Neuron (in vitro differentiated cells): Measurements from ENCODE around the gene PTPN3.

Experiments used
- H2AFZ ChIP-seq: one replicate; pipeline ENCODE4 v1.6.1; 2013; ENCODE audit warnings: low read depth, mild to moderate bottlenecking, inconsistent platforms, low read length, moderate library complexity
- H3K27me3 ChIP-seq: one replicate; pipeline ENCODE4 v1.6.1; 2013; ENCODE audit warnings: low read length; ENCODE audit not compliant: insufficient read depth
- H3K36me3 ChIP-seq: one replicate; pipeline ENCODE4 v1.6.1; 2013; ENCODE audit warnings: low read length; ENCODE audit not compliant: insufficient read depth
- H3K4me1 ChIP-seq: one replicate; pipeline ENCODE4 v1.6.1; 2013; ENCODE audit warnings: low read length; ENCODE audit not compliant: insufficient read depth
- H3K4me3 ChIP-seq: 2 replicates; pipeline ENCODE4 v1.5.1; 2013; ENCODE audit warnings: mild to moderate bottlenecking, low read length, moderate library complexity
- H3K9me3 ChIP-seq: one replicate; pipeline ENCODE4 v1.6.1; 2013; ENCODE audit warnings: low read length

The PTPN3 gene

GRCh38 chr9:109466623-109467590 lies 31.2 kb downstream of the PTPN3 start:
- Histone ChIP-seq H3K4me3 (no peak overlapping the region), H3K9me3 (no peaks in the 10 kb centered on the region), H2AFZ (no peak overlapping the region), H3K27me3 (no peaks in the 10 kb centered on the region), H3K36me3 (no peaks in the 10 kb centered on the region), H3K4me1 (no peaks in the 10 kb centered on the region)

GRCh38 chr9:109463924-109464625 lies 34.0 kb downstream of the PTPN3 start:
- Histone ChIP-seq H3K9me3 (no peaks in the 10 kb centered on the region), H3K4me1 (no peaks in the 10 kb centered on the region), H3K36me3 (no peaks in the 10 kb centered on the region), H2AFZ (no peak overlapping the region), H3K4me3 (no peak overlapping the region), H3K27me3 (no peaks in the 10 kb centered on the region)

GRCh38 chr9:109460576-109460975 lies 37.5 kb downstream of the PTPN3 start:
- no peaks in the 10 kb centered on the region for H3K36me3 ChIP-seq
- no peaks in the 10 kb centered on the region for H3K4me1 ChIP-seq
- H3K27me3 ChIP-seq, result no peaks in the 10 kb centered on the region

GRCh38 chr9:109459423-109459822 lies 38.7 kb downstream of the PTPN3 start:
- no peaks in the 10 kb centered on the region for H3K4me1 ChIP-seq
- no peak overlapping the region for H3K4me3 ChIP-seq
- H3K27me3 ChIP-seq, result no peaks in the 10 kb centered on the region
- no peaks in the 10 kb centered on the region for H3K9me3 ChIP-seq
- no peaks in the 10 kb centered on the region for H3K36me3 ChIP-seq
- no peak overlapping the region for H2AFZ ChIP-seq

More at GRCh38 chr9:109460576-109460975, 37.5 kb downstream of the PTPN3 start:
- H3K4me3 ChIP-seq, result no peak overlapping the region
- H3K9me3 ChIP-seq, result no peaks in the 10 kb centered on the region
- H2AFZ ChIP-seq, result no peak overlapping the region

GRCh38 chr9:109458453-109459211 lies 39.5 kb downstream of the PTPN3 start:
- Histone ChIP-seq H3K9me3 (no peaks in the 10 kb centered on the region), H3K27me3 (no peaks in the 10 kb centered on the region), H3K4me1 (no peaks in the 10 kb centered on the region), H2AFZ (no peak overlapping the region), H3K4me3 (no peak overlapping the region), H3K36me3 (no peaks in the 10 kb centered on the region)

- Histone ChIP-seq H2AFZ (no peak overlapping the region), H3K4me3 (no peak overlapping the region), H3K36me3 (no peaks in the 10 kb centered on the region), H3K27me3 (no peaks in the 10 kb centered on the region), H3K9me3 (no peaks in the 10 kb centered on the region), H3K4me1 (no peaks in the 10 kb centered on the region)
Observed at GRCh38 chr9:109456811-109457210, 41.3 kb downstream of the PTPN3 start.

- no peak overlapping the region for H2AFZ ChIP-seq
- H3K9me3 ChIP-seq, result no peaks in the 10 kb centered on the region
- no peak overlapping the region for H3K4me3 ChIP-seq
- H3K27me3 ChIP-seq, result no peaks in the 10 kb centered on the region
- H3K4me1 ChIP-seq, result no peaks in the 10 kb centered on the region
- no peaks in the 10 kb centered on the region for H3K36me3 ChIP-seq
Observed at GRCh38 chr9:109455861-109456260, 42.2 kb downstream of the PTPN3 start.

- H2AFZ ChIP-seq, result no peak overlapping the region
- no peaks in the 10 kb centered on the region for H3K27me3 ChIP-seq
- no peaks in the 10 kb centered on the region for H3K9me3 ChIP-seq
Observed at GRCh38 chr9:109455391-109455790, 42.7 kb downstream of the PTPN3 start.

GRCh38 chr9:109454601-109455155 lies 43.4 kb downstream of the PTPN3 start:
- no peak overlapping the region for H2AFZ ChIP-seq
- H3K27me3 ChIP-seq, result no peaks in the 10 kb centered on the region
- no peaks in the 10 kb centered on the region for H3K4me1 ChIP-seq
- H3K9me3 ChIP-seq, result no peaks in the 10 kb centered on the region
- H3K4me3 ChIP-seq, result no peak overlapping the region
- H3K36me3 ChIP-seq, result no peaks in the 10 kb centered on the region

More at GRCh38 chr9:109455391-109455790, 42.7 kb downstream of the PTPN3 start:
- no peaks in the 10 kb centered on the region for H3K36me3 ChIP-seq
- no peaks in the 10 kb centered on the region for H3K4me1 ChIP-seq
- no peak overlapping the region for H3K4me3 ChIP-seq

GRCh38 chr9:109454041-109454440 lies 44.1 kb downstream of the PTPN3 start:
- Histone ChIP-seq H3K27me3 (no peaks in the 10 kb centered on the region), H3K36me3 (no peaks in the 10 kb centered on the region), H3K4me1 (no peaks in the 10 kb centered on the region), H3K4me3 (no peak overlapping the region), H2AFZ (no peak overlapping the region), H3K9me3 (no peaks in the 10 kb centered on the region)

- Histone ChIP-seq H3K27me3 (no peaks in the 10 kb centered on the region), H3K36me3 (no peaks in the 10 kb centered on the region), H3K4me1 (no peaks in the 10 kb centered on the region), H3K9me3 (no peaks in the 10 kb centered on the region), H2AFZ (no peak overlapping the region), H3K4me3 (no peak overlapping the region)
Observed at GRCh38 chr9:109453210-109453842, 44.8 kb downstream of the PTPN3 start.

GRCh38 chr9:109452761-109453160 lies 45.3 kb downstream of the PTPN3 start:
- Histone ChIP-seq H3K36me3 (no peaks in the 10 kb centered on the region), H3K9me3 (no peaks in the 10 kb centered on the region), H3K4me3 (no peak overlapping the region), H2AFZ (no peak overlapping the region), H3K27me3 (no peaks in the 10 kb centered on the region), H3K4me1 (no peaks in the 10 kb centered on the region)
